GM12892 (cell line): ENCODE measurements around the gene CABLES1.
"Not testable (repeated sequence)": the region's sequence is repeated elsewhere in the genome, so short reads cannot be mapped to it uniquely, and the experiment has no call there.

Source experiments
- DNase-seq: peaks from one replicate; pipeline ENCODE4 v3.0.0; 2011; ENCODE audit not compliant: insufficient read length
- FAIRE-seq: peaks from 2 replicates; lab custom pipeline; 2011; peaks lifted over from hg19 to GRCh38; lab: Jason Lieb, UNC
- POLR2A ChIP-seq: IDR thresholded peaks from 2 replicates; pipeline ENCODE4 v1.6.1; 2011; ENCODE audit warnings: low read depth, low read length, control low read depth
- POLR2AphosphoS5 ChIP-seq: IDR thresholded peaks from 2 replicates; pipeline ENCODE4 v1.6.1; 2011; ENCODE audit warnings: low read depth, low read length, control low read depth
- TAF1 ChIP-seq: IDR thresholded peaks from 2 replicates; pipeline ENCODE4 v1.6.1; 2011; ENCODE audit warnings: low read depth, mild to moderate bottlenecking, control low read depth, low read length, borderline replicate concordance

CABLES1 gene

GRCh38 chr18:23102493-23103261, 32.6 kb upstream of the CABLES1 start:
- FAIRE-seq (no peak), DNase-seq (no peak)
- TF ChIP-seq POLR2AphosphoS5 (no peak), POLR2A (no peak), TAF1 (no peak)

GRCh38 chr18:23103449-23103848, 31.8 kb upstream of the CABLES1 start:
- no peak for DNase-seq
- FAIRE-seq: no peak
- TF ChIP-seq POLR2A (no peak), TAF1 (no peak), POLR2AphosphoS5 (no peak)

- TF ChIP-seq POLR2AphosphoS5: no peak
- no peak for TF ChIP-seq POLR2A
- TF ChIP-seq TAF1: no peak
- FAIRE-seq: no peak
- no peak for DNase-seq
These were observed 30.3 kb upstream of the CABLES1 start for GRCh38 chr18:23105030-23105429.

GRCh38 chr18:23105581-23106219, 29.6 kb upstream of the CABLES1 start:
- TF ChIP-seq TAF1 (no peak), POLR2AphosphoS5 (no peak), POLR2A (no peak)
- FAIRE-seq (no peak), DNase-seq (no peak)

- no peak for TF ChIP-seq POLR2A
- TF ChIP-seq POLR2AphosphoS5: no peak
- TF ChIP-seq TAF1: no peak
- no peak for DNase-seq
- no peak for FAIRE-seq
These were observed 28.7 kb upstream of the CABLES1 start for GRCh38 chr18:23106575-23106974.

- DNase-seq (no peak), FAIRE-seq (no peak)
- TF ChIP-seq POLR2A: no peak
- TF ChIP-seq POLR2AphosphoS5: no peak
- no peak for TF ChIP-seq TAF1
These were observed 27.6 kb upstream of the CABLES1 start for GRCh38 chr18:23107718-23108117.

- no peak for FAIRE-seq
- TF ChIP-seq TAF1 (no peak), POLR2AphosphoS5 (no peak), POLR2A (no peak)
- no peak for DNase-seq
These were observed 26.8 kb upstream of the CABLES1 start for GRCh38 chr18:23108496-23108895.

- DNase-seq, FAIRE-seq: not testable (repeated sequence)
These were observed 26.1 kb upstream of the CABLES1 start for GRCh38 chr18:23109163-23109562.

- FAIRE-seq (no peak), DNase-seq (no peak)
- TF ChIP-seq TAF1 (no peak), POLR2A (no peak), POLR2AphosphoS5 (no peak)
These were observed 21.7 kb upstream of the CABLES1 start for GRCh38 chr18:23113576-23113975.

GRCh38 chr18:23114171-23114881, 21.0 kb upstream of the CABLES1 start:
- FAIRE-seq (no peak), DNase-seq (no peak)
- TF ChIP-seq TAF1: no peak
- no peak for TF ChIP-seq POLR2AphosphoS5
- TF ChIP-seq POLR2A: no peak

- TF ChIP-seq TAF1 (no peak), POLR2AphosphoS5 (no peak), POLR2A (no peak)
- FAIRE-seq (no peak), DNase-seq (no peak)
These were observed 20.4 kb upstream of the CABLES1 start for GRCh38 chr18:23114911-23115310.
